Measurements from ENCODE around the gene OSBPL3.

The OSBPL3 gene

DNA sequence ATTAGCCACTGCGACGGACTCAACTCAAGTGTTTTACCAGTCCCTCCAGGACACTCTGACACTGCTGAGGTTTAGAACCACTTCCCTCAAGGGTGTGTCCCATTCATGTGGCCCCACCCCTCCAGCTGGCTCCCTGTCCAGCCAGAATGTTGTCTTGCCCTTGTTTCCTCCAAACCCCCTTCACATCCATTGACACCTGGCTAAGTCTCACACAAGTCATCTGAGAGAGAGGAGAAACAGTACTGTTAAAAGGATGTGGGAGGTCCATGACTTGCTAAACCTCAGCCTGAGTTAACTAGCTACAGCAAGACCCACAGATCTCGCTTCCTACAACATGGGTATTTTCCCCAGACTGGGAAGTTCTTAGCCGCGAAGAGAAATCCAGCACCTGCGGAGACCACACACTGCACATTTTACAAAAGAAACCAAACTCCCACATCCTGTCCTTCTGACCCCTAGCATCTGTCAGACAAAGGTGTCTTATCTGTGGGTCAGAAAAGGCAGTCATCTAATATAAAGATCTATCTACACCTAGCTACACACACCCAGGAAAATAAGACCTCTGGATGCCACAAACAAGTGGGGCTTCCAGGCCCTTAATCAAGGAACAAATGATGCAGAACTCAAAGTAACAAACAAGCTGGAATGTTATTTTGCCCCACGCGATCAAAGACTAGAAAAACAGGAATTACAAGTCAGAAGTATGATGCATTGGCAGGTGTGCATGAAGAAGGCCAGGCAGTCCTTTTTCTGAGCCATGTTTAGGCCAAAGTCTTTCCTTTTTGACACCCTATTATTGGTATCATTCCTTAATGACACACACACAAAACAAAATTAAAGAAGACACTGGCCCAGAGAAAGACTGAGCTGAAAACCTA lies 13.9 kb downstream of the OSBPL3 start:
- no peak overlapping the region for H3K27ac ChIP-seq (ENCODE audit: low read length)
- H3K4me3 ChIP-seq (ENCODE audit: low read length): no peak overlapping the region
- no peak overlapping the region for H3K9ac ChIP-seq (ENCODE audit: low read length)
- H3K4me1 ChIP-seq (ENCODE audit: control insufficient read depth, low read depth, low read length): peaks cover 8% of the 10 kb centered on the region
- no peaks in the 10 kb centered on the region for H3K36me3 ChIP-seq (ENCODE audit: control insufficient read depth, low read depth, low read length)
- H3K27me3 ChIP-seq (ENCODE audit: control insufficient read depth, insufficient read depth, low read length): no peaks in the 10 kb centered on the region
- no peaks in the 10 kb centered on the region for H3K9me3 ChIP-seq (ENCODE audit: control insufficient read depth, low read depth, low read length)

DNA sequence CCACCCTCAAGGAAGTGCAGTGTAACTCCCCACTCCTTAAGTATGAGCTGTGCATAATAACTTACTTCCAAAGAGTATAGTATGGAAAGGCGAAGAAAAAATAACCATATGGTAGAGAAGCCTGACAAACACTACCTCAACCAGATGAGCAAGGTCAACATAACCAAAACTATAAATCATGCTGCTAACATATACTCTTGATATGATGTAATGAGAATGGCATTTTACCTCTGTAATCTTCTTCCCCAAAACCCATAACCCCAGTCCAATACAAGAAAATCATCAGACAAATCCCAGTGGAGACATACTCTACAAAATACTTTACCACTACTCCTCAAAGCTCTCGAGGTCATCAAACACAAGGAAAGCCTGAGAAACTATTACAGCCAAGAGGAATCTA lies 15.8 kb downstream of the OSBPL3 start:
- Histone ChIP-seq H3K9me3 (ENCODE audit: control insufficient read depth, low read depth, low read length) (no peaks in the 10 kb centered on the region), H3K4me1 (ENCODE audit: control insufficient read depth, low read depth, low read length) (peaks cover 14% of the 10 kb centered on the region), H3K9ac (ENCODE audit: low read length) (no peak overlapping the region), H3K4me3 (ENCODE audit: low read length) (no peak overlapping the region), H3K36me3 (ENCODE audit: control insufficient read depth, low read depth, low read length) (no peaks in the 10 kb centered on the region), H3K27me3 (ENCODE audit: control insufficient read depth, insufficient read depth, low read length) (no peaks in the 10 kb centered on the region), H3K27ac (ENCODE audit: low read length) (no peak overlapping the region)

DNA sequence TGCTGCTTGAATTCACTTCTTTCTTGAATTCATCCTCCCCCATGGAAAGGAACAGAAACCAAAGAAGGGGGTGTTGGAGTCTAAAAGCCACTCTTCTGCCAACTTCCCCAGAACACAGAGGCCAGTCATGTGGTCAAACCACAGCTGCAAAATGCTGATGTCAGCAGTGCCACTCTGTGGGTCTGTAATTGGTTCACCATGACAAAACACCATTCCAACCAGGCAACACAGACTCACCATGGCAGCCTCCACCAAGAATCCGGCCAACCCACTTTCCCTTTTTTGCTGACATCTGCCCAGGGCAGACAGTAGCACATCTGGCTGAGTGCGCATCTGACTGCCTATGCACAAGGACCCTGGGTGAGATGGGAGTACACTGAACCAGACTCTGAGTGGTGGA lies 16.8 kb downstream of the OSBPL3 start:
- Histone ChIP-seq H3K9ac (ENCODE audit: low read length) (no peak overlapping the region), H3K4me3 (ENCODE audit: low read length) (no peak overlapping the region), H3K9me3 (ENCODE audit: control insufficient read depth, low read depth, low read length) (no peaks in the 10 kb centered on the region), H3K27ac (ENCODE audit: low read length) (no peak overlapping the region), H3K4me1 (ENCODE audit: control insufficient read depth, low read depth, low read length) (peaks cover 14% of the 10 kb centered on the region), H3K27me3 (ENCODE audit: control insufficient read depth, insufficient read depth, low read length) (no peaks in the 10 kb centered on the region), H3K36me3 (ENCODE audit: control insufficient read depth, low read depth, low read length) (no peaks in the 10 kb centered on the region)

DNA sequence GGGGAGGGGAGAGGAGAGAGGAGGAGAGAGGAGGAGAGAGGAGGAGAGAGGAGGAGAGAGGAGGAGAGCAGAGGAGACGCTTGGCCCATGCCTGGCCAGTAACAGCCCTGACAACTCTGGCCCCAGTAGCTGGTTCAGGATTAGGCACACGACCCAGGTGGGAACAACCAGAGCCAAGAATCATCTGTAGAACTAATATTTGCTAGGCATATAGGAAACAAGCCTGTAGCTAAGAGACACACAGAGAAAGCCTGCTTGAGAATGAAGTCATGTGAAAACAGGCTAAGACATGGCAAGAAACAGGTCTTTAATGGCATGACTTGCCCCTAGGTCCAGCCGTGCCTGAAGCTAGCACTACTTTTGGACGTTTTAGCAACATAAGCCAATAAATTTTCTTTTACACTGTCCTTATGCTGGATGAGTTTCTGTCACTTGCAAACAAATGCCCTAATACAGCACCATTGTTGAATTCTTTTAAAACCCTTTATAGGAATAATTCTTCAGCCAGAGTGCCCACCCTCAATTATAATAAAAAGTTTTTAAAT lies 17.5 kb downstream of the OSBPL3 start:
- Histone ChIP-seq H3K9ac (ENCODE audit: low read length) (no peak overlapping the region), H3K27ac (ENCODE audit: low read length) (no peak overlapping the region), H3K4me1 (ENCODE audit: control insufficient read depth, low read depth, low read length) (peaks cover 14% of the 10 kb centered on the region), H3K9me3 (ENCODE audit: control insufficient read depth, low read depth, low read length) (no peaks in the 10 kb centered on the region), H3K36me3 (ENCODE audit: control insufficient read depth, low read depth, low read length) (no peaks in the 10 kb centered on the region), H3K27me3 (ENCODE audit: control insufficient read depth, insufficient read depth, low read length) (no peaks in the 10 kb centered on the region), H3K4me3 (ENCODE audit: low read length) (no peak overlapping the region)

DNA sequence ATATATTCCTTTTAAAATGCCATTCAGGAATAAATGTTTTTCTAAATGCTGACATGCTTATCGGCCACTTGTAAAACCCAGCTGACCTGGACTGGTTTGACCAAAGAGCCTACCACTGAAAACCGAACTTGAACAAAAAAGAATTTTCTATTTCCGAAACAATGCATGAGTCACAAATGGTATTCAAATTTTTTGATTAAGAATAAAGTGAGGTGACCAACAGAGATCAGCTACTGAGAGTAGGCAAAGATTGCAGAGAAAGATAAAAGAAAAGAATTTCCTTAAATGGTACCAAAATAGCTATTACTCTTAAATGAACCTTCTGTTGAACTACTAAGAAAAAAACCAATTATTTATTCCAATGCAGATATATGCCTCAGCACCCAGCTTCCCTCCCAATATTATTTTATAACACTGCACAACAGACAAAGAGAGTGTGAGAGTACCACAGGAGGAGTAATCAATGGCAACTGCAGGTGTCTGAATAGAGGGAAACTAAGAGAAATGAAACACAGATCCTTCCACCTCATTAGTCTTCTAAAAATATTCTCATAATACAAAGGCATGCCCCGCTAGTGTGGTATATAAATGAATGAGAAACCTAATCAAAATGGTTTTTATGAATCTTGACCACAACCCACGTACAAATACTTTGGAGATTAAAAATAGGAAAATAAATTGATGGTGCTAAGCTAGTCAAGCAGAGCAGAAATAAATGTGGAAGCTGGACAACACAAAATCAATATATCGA lies 20.1 kb downstream of the OSBPL3 start:
- H3K9ac ChIP-seq (ENCODE audit: low read length): no peak overlapping the region
- no peaks in the 10 kb centered on the region for H3K9me3 ChIP-seq (ENCODE audit: control insufficient read depth, low read depth, low read length)
- no peaks in the 10 kb centered on the region for H3K36me3 ChIP-seq (ENCODE audit: control insufficient read depth, low read depth, low read length)
- H3K4me1 ChIP-seq (ENCODE audit: control insufficient read depth, low read depth, low read length): peaks cover 6% of the 10 kb centered on the region
- no peaks in the 10 kb centered on the region for H3K27me3 ChIP-seq (ENCODE audit: control insufficient read depth, insufficient read depth, low read length)
- no peak overlapping the region for H3K27ac ChIP-seq (ENCODE audit: low read length)
- no peak overlapping the region for H3K4me3 ChIP-seq (ENCODE audit: low read length)

DNA sequence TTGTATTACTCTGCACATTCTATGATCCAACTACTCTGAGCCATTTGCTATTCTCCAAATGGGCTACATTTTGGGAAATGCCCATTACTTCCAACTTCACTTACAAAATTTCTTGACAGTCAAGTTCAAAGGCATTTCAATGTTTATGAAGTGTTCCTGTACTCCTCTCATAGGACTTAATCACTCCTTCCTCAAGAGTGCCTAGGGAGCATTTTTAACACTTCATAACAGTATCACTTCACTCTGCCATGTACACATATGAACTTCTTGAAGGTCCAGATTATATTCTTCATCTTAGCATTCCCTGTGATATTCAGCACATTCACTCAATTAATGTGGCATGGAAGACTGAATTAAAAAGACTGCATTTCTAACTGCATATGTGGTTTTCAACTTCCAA lies 21.6 kb downstream of the OSBPL3 start:
- H3K4me1 ChIP-seq (ENCODE audit: control insufficient read depth, low read depth, low read length): peaks cover 6% of the 10 kb centered on the region
- H3K9ac ChIP-seq (ENCODE audit: low read length): no peak overlapping the region
- no peaks in the 10 kb centered on the region for H3K36me3 ChIP-seq (ENCODE audit: control insufficient read depth, low read depth, low read length)
- no peak overlapping the region for H3K27ac ChIP-seq (ENCODE audit: low read length)
- H3K4me3 ChIP-seq (ENCODE audit: low read length): no peak overlapping the region
- H3K9me3 ChIP-seq (ENCODE audit: control insufficient read depth, low read depth, low read length): no peaks in the 10 kb centered on the region
- no peaks in the 10 kb centered on the region for H3K27me3 ChIP-seq (ENCODE audit: control insufficient read depth, insufficient read depth, low read length)

DNA sequence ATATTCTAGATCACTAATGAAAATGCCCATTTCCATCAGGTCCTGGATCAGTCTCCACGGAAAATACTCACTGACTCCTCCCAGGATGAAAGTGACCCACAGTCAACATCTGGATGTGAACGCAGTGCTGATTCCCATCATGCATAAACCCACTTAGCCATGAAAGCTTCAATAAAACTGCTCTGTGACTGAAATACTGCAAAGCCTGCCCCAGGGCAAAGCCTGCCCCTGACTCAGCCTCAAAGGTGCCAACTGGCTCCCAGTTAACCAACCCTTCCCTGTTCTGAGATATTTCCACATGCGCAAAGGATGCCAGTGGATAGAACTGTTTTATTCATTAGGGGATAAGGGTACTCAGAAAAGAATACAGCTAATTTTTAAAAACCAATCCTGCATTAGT lies 24.0 kb downstream of the OSBPL3 start:
- Histone ChIP-seq H3K9ac (ENCODE audit: low read length) (no peak overlapping the region), H3K4me3 (ENCODE audit: low read length) (no peak overlapping the region), H3K36me3 (ENCODE audit: control insufficient read depth, low read depth, low read length) (no peaks in the 10 kb centered on the region), H3K4me1 (ENCODE audit: control insufficient read depth, low read depth, low read length) (peaks cover 6% of the 10 kb centered on the region), H3K27me3 (ENCODE audit: control insufficient read depth, insufficient read depth, low read length) (no peaks in the 10 kb centered on the region), H3K9me3 (ENCODE audit: control insufficient read depth, low read depth, low read length) (no peaks in the 10 kb centered on the region), H3K27ac (ENCODE audit: low read length) (no peak overlapping the region)

DNA sequence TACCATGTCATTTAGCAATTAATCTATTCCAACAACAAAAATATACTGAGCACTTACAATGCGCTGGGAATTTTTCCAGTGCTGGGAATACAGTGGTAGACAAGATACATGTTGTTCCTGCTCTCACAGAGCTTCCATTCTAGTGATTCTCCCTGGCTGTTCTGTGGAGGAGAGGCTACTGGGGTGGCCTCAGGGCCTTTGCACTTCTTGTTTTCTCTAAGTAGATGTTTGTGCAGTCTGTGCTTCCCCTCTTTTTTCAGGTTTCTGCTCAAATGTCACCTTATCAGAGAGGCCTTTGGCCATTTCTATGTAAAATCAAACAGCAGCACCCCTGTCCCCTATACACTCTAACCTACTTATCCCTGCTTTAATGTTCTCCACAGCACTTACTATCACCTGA lies 24.7 kb downstream of the OSBPL3 start:
- H3K36me3 ChIP-seq (ENCODE audit: control insufficient read depth, low read depth, low read length): no peaks in the 10 kb centered on the region
- no peaks in the 10 kb centered on the region for H3K9me3 ChIP-seq (ENCODE audit: control insufficient read depth, low read depth, low read length)
- H3K27me3 ChIP-seq (ENCODE audit: control insufficient read depth, insufficient read depth, low read length): no peaks in the 10 kb centered on the region
- H3K4me1 ChIP-seq (ENCODE audit: control insufficient read depth, low read depth, low read length): peaks cover 6% of the 10 kb centered on the region
- H3K9ac ChIP-seq (ENCODE audit: low read length): no peak overlapping the region
- H3K4me3 ChIP-seq (ENCODE audit: low read length): no peak overlapping the region
- H3K27ac ChIP-seq (ENCODE audit: low read length): no peak overlapping the region

DNA sequence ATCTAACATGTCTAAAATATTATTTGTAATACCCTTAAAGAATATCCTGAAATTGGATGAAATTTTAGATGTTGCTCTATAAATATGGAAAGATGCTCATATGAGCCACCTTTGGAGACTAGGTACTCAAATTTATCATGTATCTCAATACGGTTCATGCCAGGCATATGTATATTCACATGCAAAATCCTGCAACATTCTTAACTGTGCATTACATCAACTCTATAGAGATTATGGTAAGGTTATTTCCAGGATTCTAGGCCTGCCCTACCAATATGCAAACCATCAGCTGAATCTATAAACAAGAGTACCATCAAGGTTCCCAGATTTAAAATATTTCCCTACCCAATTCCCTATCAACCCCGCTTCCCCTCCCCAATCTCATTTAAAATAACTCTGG lies 27.5 kb downstream of the OSBPL3 start:
- Histone ChIP-seq H3K27me3 (ENCODE audit: control insufficient read depth, insufficient read depth, low read length) (no peaks in the 10 kb centered on the region), H3K36me3 (ENCODE audit: control insufficient read depth, low read depth, low read length) (no peaks in the 10 kb centered on the region), H3K4me1 (ENCODE audit: control insufficient read depth, low read depth, low read length) (no peaks in the 10 kb centered on the region), H3K9me3 (ENCODE audit: control insufficient read depth, low read depth, low read length) (no peaks in the 10 kb centered on the region), H3K27ac (ENCODE audit: low read length) (no peak overlapping the region), H3K4me3 (ENCODE audit: low read length) (no peak overlapping the region), H3K9ac (ENCODE audit: low read length) (no peak overlapping the region)

DNA sequence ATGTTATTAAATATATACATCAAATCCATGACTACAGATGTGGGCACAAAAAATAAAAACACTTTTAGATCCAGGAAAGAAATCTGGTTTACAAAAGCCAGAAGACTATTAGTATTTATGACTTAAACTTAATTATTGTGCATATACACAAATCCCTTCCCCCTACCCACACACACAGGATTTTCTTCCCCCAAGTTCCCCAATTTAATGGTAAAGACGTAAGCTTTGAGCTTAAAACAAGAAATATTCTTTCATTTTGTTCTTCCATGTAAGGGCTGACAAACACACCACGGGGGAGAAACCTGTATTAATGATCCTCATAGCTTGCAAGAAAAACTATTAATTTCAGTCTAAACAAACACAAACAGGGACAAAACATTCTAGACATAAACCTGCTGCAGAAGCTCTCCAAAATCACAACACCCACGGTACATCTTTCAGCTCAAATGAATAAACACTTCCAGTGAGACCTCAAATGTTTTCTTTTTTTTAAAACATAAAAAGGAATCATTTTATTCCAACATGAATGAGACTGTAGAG lies 28.5 kb downstream of the OSBPL3 start:
- Histone ChIP-seq H3K27me3 (ENCODE audit: control insufficient read depth, insufficient read depth, low read length) (no peaks in the 10 kb centered on the region), H3K27ac (ENCODE audit: low read length) (no peak overlapping the region), H3K9ac (ENCODE audit: low read length) (no peak overlapping the region), H3K36me3 (ENCODE audit: control insufficient read depth, low read depth, low read length) (no peaks in the 10 kb centered on the region), H3K9me3 (ENCODE audit: control insufficient read depth, low read depth, low read length) (no peaks in the 10 kb centered on the region), H3K4me3 (ENCODE audit: low read length) (no peak overlapping the region), H3K4me1 (ENCODE audit: control insufficient read depth, low read depth, low read length) (peaks cover 6% of the 10 kb centered on the region)

DNA sequence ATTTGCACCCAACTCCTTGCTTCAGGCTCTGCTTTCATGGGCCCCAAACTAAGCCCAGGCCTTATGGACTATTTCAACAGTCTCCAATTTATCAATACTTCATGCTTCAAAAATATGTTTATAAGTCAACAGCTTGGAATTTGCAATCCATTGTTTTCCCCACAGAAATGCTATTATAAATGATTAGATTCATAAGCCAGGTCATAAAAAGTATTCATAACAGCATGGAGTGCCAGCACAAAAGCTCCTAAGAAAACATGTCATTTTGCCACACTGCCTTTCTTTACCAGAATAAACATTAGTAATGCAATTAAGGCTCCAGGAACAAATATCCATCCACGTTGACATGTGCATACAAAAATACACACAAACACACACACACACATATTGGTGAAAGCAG lies 30.1 kb downstream of the OSBPL3 start:
- Histone ChIP-seq H3K9me3 (ENCODE audit: control insufficient read depth, low read depth, low read length) (no peaks in the 10 kb centered on the region), H3K4me3 (ENCODE audit: low read length) (no peak overlapping the region), H3K9ac (ENCODE audit: low read length) (no peak overlapping the region), H3K27me3 (ENCODE audit: control insufficient read depth, insufficient read depth, low read length) (no peaks in the 10 kb centered on the region), H3K27ac (ENCODE audit: low read length) (no peak overlapping the region), H3K4me1 (ENCODE audit: control insufficient read depth, low read depth, low read length) (peaks cover 6% of the 10 kb centered on the region), H3K36me3 (ENCODE audit: control insufficient read depth, low read depth, low read length) (no peaks in the 10 kb centered on the region)

Data from iPS-18a (cell line).